ENCODE results near the gene MAN2A1. TPM values are rescaled to one million over a fixed set of nuclear protein-coding genes. Genes with fewer than 3 reads are reported as not detected.

MAN2A1 gene
- total RNA-seq, 1 experiment from 2014 or later, result 21.8 TPM

- Histone ChIP-seq H3K27me3 (ENCODE audit: low read length) (no peaks in the 10 kb centered on the region), H3F3A (ENCODE audit: low read length, unreplicated experiment) (no peaks in the 10 kb centered on the region), H3K27ac (ENCODE audit: low read length) (no peak overlapping the region), H3K36me3 (ENCODE audit: low read depth, low read length) (no peaks in the 10 kb centered on the region), H3K4me2 (ENCODE audit: low read length) (no peak overlapping the region), H4K20me1 (ENCODE audit: low read length) (no peaks in the 10 kb centered on the region), H3K4me1 (ENCODE audit: insufficient read depth, low read length) (no peaks in the 10 kb centered on the region), H3K9me2 (replicated peaks; ENCODE audit: low read length) (no peaks in the 10 kb centered on the region), H2AFZ (ENCODE audit: low read length) (no peak overlapping the region), H3K9me3 (ENCODE audit: low read length) (no peaks in the 10 kb centered on the region), H3K9ac (ENCODE audit: low read length) (no peak overlapping the region), H3K4me3 (ENCODE audit: low read length) (no peak overlapping the region), H3K79me2 (ENCODE audit: low read length) (0 out of 2 replicates have a peak, but pooled peaks cover 2% of the 10 kb centered on the region)
- ATAC-seq (no peak), DNase-seq (no peak)
- ChIA-PET CTCF (no interaction called here), POLR2A (ENCODE audit: unreplicated experiment) (no interaction called here)
- intact Hi-C loops (cut with micrococcal nuclease), result no loop called here
- BruUV-seq (replicated peaks), result no TSS peak
- no peak for TF ChIP-seq EZH2phosphoT487 (IDR thresholded peaks at IDR 0.05; ENCODE audit: borderline replicate concordance, low read length)
- TF ChIP-seq CTCF (conservative IDR thresholded peaks at IDR 0.05; ENCODE audit: low read depth, low read length), result no peak
- TF ChIP-seq EZH2 (IDR thresholded peaks at IDR 0.05; ENCODE audit: low read length, unreplicated experiment), result no peak
Observed at GRCh38 chr5:109718216-109718615, 28.5 kb downstream of the MAN2A1 start.

- Histone ChIP-seq H3K36me3 (ENCODE audit: low read depth, low read length) (no peaks in the 10 kb centered on the region), H3K4me1 (ENCODE audit: insufficient read depth, low read length) (no peaks in the 10 kb centered on the region), H3K9me2 (replicated peaks; ENCODE audit: low read length) (no peaks in the 10 kb centered on the region), H3K4me2 (ENCODE audit: low read length) (no peak overlapping the region), H3K27me3 (ENCODE audit: low read length) (no peaks in the 10 kb centered on the region), H3K4me3 (ENCODE audit: low read length) (no peak overlapping the region), H3K9ac (ENCODE audit: low read length) (no peak overlapping the region), H3F3A (ENCODE audit: low read length, unreplicated experiment) (no peaks in the 10 kb centered on the region), H2AFZ (ENCODE audit: low read length) (no peak overlapping the region), H3K9me3 (ENCODE audit: low read length) (no peaks in the 10 kb centered on the region), H3K27ac (ENCODE audit: low read length) (no peak overlapping the region), H4K20me1 (ENCODE audit: low read length) (no peaks in the 10 kb centered on the region), H3K79me2 (ENCODE audit: low read length) (no peaks in the 10 kb centered on the region)
- BruUV-seq (replicated peaks), result no TSS peak
- ChIA-PET CTCF (no interaction called here), POLR2A (ENCODE audit: unreplicated experiment) (no interaction called here)
- no peak for DNase-seq
- no peak for ATAC-seq
- TF ChIP-seq EZH2 (IDR thresholded peaks at IDR 0.05; ENCODE audit: low read length, unreplicated experiment), result no peak
- no peak for TF ChIP-seq CTCF (conservative IDR thresholded peaks at IDR 0.05; ENCODE audit: low read depth, low read length)
- no peak for TF ChIP-seq EZH2phosphoT487 (IDR thresholded peaks at IDR 0.05; ENCODE audit: borderline replicate concordance, low read length)
- intact Hi-C loops (cut with micrococcal nuclease), result no loop called here
Observed at GRCh38 chr5:109718632-109719031, 28.9 kb downstream of the MAN2A1 start.

- POLR2A ChIA-PET (ENCODE audit: unreplicated experiment), result no interaction called here
- intact Hi-C loops (cut with micrococcal nuclease), result no loop called here
- BruUV-seq (replicated peaks), result no TSS peak
Observed at GRCh38 chr5:109719978-109720377, 30.3 kb downstream of the MAN2A1 start.

More at GRCh38 chr5:109719978-109720377, 30.3 kb downstream of the MAN2A1 start:
- Histone ChIP-seq H3F3A (ENCODE audit: low read length, unreplicated experiment) (no peaks in the 10 kb centered on the region), H3K27me3 (ENCODE audit: low read length) (no peaks in the 10 kb centered on the region), H3K36me3 (ENCODE audit: low read depth, low read length) (no peaks in the 10 kb centered on the region), H2AFZ (ENCODE audit: low read length) (no peak overlapping the region), H3K9me2 (replicated peaks; ENCODE audit: low read length) (no peaks in the 10 kb centered on the region), H3K27ac (ENCODE audit: low read length) (no peak overlapping the region), H3K9ac (ENCODE audit: low read length) (no peak overlapping the region), H3K4me1 (ENCODE audit: insufficient read depth, low read length) (no peaks in the 10 kb centered on the region), H3K4me3 (ENCODE audit: low read length) (no peak overlapping the region), H4K20me1 (ENCODE audit: low read length) (no peaks in the 10 kb centered on the region), H3K79me2 (ENCODE audit: low read length) (no peaks in the 10 kb centered on the region), H3K4me2 (ENCODE audit: low read length) (no peak overlapping the region), H3K9me3 (ENCODE audit: low read length) (no peaks in the 10 kb centered on the region)
- ATAC-seq, result no peak
- TF ChIP-seq EZH2phosphoT487 (IDR thresholded peaks at IDR 0.05; ENCODE audit: borderline replicate concordance, low read length), result no peak
- no peak; the same call in 1 of the 2 replicates for TF ChIP-seq CTCF (conservative IDR thresholded peaks at IDR 0.05; ENCODE audit: low read depth, low read length)
- no peak for TF ChIP-seq EZH2 (IDR thresholded peaks at IDR 0.05; ENCODE audit: low read length, unreplicated experiment)
- CTCF ChIA-PET, result no interaction called here
- no peak for DNase-seq
